CD14-positive monocyte (primary cell): ENCODE measurements around the gene SLC39A1. TPM values are rescaled to one million over a fixed set of nuclear protein-coding genes. Genes with fewer than 3 reads are reported as not detected.
A peak's percentile ranks its signal among the peaks of the same experiment; 100 is the strongest.

Source experiments
- DNase-seq, 3 donors: peaks; one replicate each; pipeline ENCODE4 v3.0.0-alpha.2; 2011 to 2022
- H2AFZ ChIP-seq: 2 replicates; pipeline ENCODE4 v1.6.0; 2012; ENCODE audit warnings: mild to moderate bottlenecking, low read depth, low read length, inconsistent platforms; ENCODE audit not compliant: insufficient read depth, poor library complexity, severe bottlenecking
- H3K27ac ChIP-seq, 2 donors: 1 replicate in 1 of 2; 2 replicates in 1 of 2; pipeline ENCODE4 v1.5.1; 2012 to 2013; ENCODE audit warnings: low read length in 2 of 2, control low read depth in 1 of 2, inconsistent platforms in 1 of 2, low read depth in 1 of 2, mild to moderate bottlenecking in 1 of 2
- H3K27me3 ChIP-seq, 2 donors: one replicate each; pipeline versions ENCODE4 v1.6.0 to v1.6.1; 2011 to 2013; ENCODE audit warnings: low read length in 2 of 2; ENCODE audit not compliant: control insufficient read depth in 2 of 2, insufficient read depth in 2 of 2
- H3K36me3 ChIP-seq, 2 donors: replicated peaks in 1 of 2; 1 replicate in 1 of 2; 2 replicates in 1 of 2; pipeline versions ENCODE4 v1.5.1 to v1.6.1; 2012 to 2013; ENCODE audit warnings: low read length in 2 of 2, control low read depth in 1 of 2, inconsistent platforms in 1 of 2, mild to moderate bottlenecking in 1 of 2; ENCODE audit not compliant: insufficient read depth in 2 of 2, control insufficient read depth in 1 of 2
- H3K4me1 ChIP-seq, 2 donors: 1 replicate in 1 of 2; 2 replicates in 1 of 2; pipeline versions ENCODE4 v1.5.1 to v1.6.1; 2012 to 2013; ENCODE audit warnings: low read length in 2 of 2, control low read depth in 1 of 2, inconsistent platforms in 1 of 2, mild to moderate bottlenecking in 1 of 2, moderate library complexity in 1 of 2; ENCODE audit not compliant: insufficient read depth in 2 of 2, control insufficient read depth in 1 of 2
- H3K4me2 ChIP-seq: replicated peaks from 2 replicates; pipeline ENCODE3; 2012; ENCODE audit warnings: low read length, moderate library complexity, mild to moderate bottlenecking; ENCODE audit not compliant: poor library complexity, severe bottlenecking; ENCODE audit errors: extremely low read depth
- H3K4me3 ChIP-seq, 3 experiments: fragments of 200-600 bp in 1 of 3; sonication (generic) in 1 of 3; replicated peaks in 1 of 3; 1 replicate in 2 of 3; 2 replicates in 1 of 3; pipeline ENCODE4 v1.5.1; 2011 to 2013; ENCODE audit warnings: low read length in 3 of 3, mild to moderate bottlenecking in 3 of 3, control low read depth in 2 of 3, low read depth in 2 of 3, inconsistent platforms in 1 of 3, moderate library complexity in 1 of 3
- H3K79me2 ChIP-seq: 2 replicates; pipeline ENCODE4 v1.6.0; 2012; ENCODE audit warnings: mild to moderate bottlenecking, control low read depth, inconsistent platforms, low read length, moderate library complexity; ENCODE audit not compliant: insufficient read depth
- H3K9ac ChIP-seq: 2 replicates; pipeline ENCODE4 v1.6.0; 2017; ENCODE audit warnings: low read length, mild to moderate bottlenecking; ENCODE audit not compliant: insufficient read depth, poor library complexity, severe bottlenecking
- H3K9me3 ChIP-seq, 2 donors: replicated peaks in 1 of 2; 1 replicate in 1 of 2; 2 replicates in 1 of 2; pipeline versions ENCODE4 v1.5.1 to v1.6.1; 2012 to 2013; ENCODE audit warnings: low read length in 2 of 2, control low read depth in 1 of 2; ENCODE audit not compliant: control insufficient read depth in 1 of 2, insufficient read depth in 1 of 2
- H4K20me1 ChIP-seq: 2 replicates; pipeline ENCODE4 v1.6.0; 2012; ENCODE audit warnings: mild to moderate bottlenecking, low read length, control low read depth, moderate library complexity; ENCODE audit not compliant: insufficient read depth
- H3K27ac Mint-ChIP-seq, 7 donors: one replicate each; pipeline ENCODE4 v1.8.0; 2020; ENCODE audit warnings: mild to moderate bottlenecking in 7 of 7, mixed read lengths in 7 of 7, moderate library complexity in 6 of 7, inconsistent platforms in 2 of 7
- H3K27me3 Mint-ChIP-seq, 3 donors: one replicate each; pipeline ENCODE4 v1.8.0; 2021 to 2022; ENCODE audit warnings: low read depth in 3 of 3, mild to moderate bottlenecking in 3 of 3, mixed read lengths in 3 of 3, moderate library complexity in 3 of 3, inconsistent platforms in 1 of 3
- H3K36me3 Mint-ChIP-seq, 2 donors: one replicate each; pipeline ENCODE4 v1.8.0; 2020; ENCODE audit warnings: mixed read lengths in 2 of 2, inconsistent platforms in 1 of 2, mild to moderate bottlenecking in 1 of 2
- H3K4me1 Mint-ChIP-seq: one replicate; pipeline ENCODE4 v1.8.0; 2020; ENCODE audit warnings: mild to moderate bottlenecking, mixed read lengths
- H3K4me3 Mint-ChIP-seq, 2 donors: one replicate each; pipeline ENCODE4 v1.8.0; 2020; ENCODE audit warnings: mild to moderate bottlenecking in 2 of 2, mixed read lengths in 2 of 2, moderate library complexity in 1 of 2
- H3K9me3 Mint-ChIP-seq, 7 donors: one replicate each; pipeline ENCODE4 v1.8.0; 2020 to 2022; ENCODE audit warnings: mixed read lengths in 7 of 7, mild to moderate bottlenecking in 6 of 7, moderate library complexity in 6 of 7, inconsistent platforms in 2 of 7
- WGBS: methylation state at CpG from one replicate; pipeline ENCODE4 v1.1.5; 2013; ENCODE audit warnings: missing lambda C conversion rate; ENCODE audit not compliant: insufficient coverage; 5-methylcytosine and 5-hydroxymethylcytosine counted together
- intact Hi-C, 2 donors: fragments of 100-400 bp; cut with micrococcal nuclease; formaldehyde crosslinking; loops; one replicate each; pipeline versions ENCODE4 v1.15.0 to v1.15.1; 2023
- polyA plus RNA-seq, 3 donors: library from polyadenylated mRNA; depleted of rRNA in 1 of 3; unstranded in 2 of 3; stranded (reverse) in 1 of 3; fragments of 300-500 nt in 2 of 3; fragments of >200 nt in 1 of 3; fragmentation: Illumina TruSeq in 2 of 3; gene quantifications; 1 replicate in 2 of 3; 2 replicates in 1 of 3; pipeline ENCODE4 v1.2.3, GENCODE V29; 2012 to 2021
- TF ChIP-seq, protein P1 (sequence below): fragments of 200-600 bp; IDR thresholded peaks from one replicate; pipeline ENCODE4 v1.8.0; 2022; ENCODE audit warnings: antibody characterized with exemption, mild to moderate bottlenecking

SLC39A1 gene
- polyA plus RNA-seq, 3 donors: 37.6 to 83.1 (median 82.1) TPM

DNA sequence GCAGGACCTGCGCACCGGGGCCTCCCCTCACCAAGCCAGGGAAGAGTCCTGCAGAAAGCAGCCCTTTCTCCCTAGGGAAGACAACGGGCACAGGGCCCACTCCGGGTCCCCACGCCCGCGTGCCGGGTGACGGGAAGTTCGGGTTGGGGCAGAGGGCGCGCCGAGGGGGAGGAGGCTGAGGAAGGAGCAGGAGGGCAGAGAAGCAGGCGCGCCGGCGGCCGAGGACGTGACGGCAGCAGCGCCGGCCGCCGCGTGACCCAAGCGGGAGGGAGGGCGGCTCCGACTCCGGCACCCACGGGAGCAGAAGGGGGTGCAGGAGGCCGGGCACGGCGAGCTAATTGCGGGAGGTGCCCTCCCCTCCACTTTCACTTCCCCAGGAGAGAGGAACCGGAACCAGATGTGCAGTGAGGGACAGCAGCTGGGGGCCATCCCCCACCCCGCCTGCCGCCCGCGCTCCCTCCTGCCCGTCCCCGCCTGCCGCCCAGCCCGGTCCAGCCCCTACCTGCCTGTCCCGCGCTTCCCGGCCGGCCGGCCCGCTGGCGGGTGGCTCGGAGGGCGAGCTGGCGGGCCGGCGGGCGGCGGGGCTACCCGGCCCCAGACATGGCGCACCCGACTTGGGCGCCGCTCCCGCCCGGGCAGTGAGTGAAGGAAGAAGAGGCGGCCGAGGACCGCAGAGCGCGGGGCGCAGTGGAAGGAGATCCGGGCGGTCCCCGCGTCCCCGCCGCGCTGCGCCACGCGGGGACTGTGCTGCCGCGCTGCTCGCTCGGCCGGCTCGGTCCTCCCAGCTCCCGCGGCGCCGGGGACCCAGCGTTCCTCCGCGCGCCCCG is 17.3 kb downstream of the SLC39A1 start:
- under 1% methylated on average over 83 of the region's 95 CpGs for WGBS
- peaks cover 18% of the 10 kb centered on the region for H4K20me1 ChIP-seq
- H3K27ac ChIP-seq: peak overlapping the region; percentile 100
- H3K9ac ChIP-seq: peak overlapping the region; percentile 94
- TF ChIP-seq, protein P1, sequence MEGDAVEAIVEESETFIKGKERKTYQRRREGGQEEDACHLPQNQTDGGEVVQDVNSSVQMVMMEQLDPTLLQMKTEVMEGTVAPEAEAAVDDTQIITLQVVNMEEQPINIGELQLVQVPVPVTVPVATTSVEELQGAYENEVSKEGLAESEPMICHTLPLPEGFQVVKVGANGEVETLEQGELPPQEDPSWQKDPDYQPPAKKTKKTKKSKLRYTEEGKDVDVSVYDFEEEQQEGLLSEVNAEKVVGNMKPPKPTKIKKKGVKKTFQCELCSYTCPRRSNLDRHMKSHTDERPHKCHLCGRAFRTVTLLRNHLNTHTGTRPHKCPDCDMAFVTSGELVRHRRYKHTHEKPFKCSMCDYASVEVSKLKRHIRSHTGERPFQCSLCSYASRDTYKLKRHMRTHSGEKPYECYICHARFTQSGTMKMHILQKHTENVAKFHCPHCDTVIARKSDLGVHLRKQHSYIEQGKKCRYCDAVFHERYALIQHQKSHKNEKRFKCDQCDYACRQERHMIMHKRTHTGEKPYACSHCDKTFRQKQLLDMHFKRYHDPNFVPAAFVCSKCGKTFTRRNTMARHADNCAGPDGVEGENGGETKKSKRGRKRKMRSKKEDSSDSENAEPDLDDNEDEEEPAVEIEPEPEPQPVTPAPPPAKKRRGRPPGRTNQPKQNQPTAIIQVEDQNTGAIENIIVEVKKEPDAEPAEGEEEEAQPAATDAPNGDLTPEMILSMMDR: no peak
- DNase-seq: peak; percentile 95 to 99 (median 99)
- peak overlapping the region; percentile 7 for H2AFZ ChIP-seq
- no peaks in the 10 kb centered on the region for H3K27me3 ChIP-seq
- peak overlapping the region; percentile 83 for H3K4me2 ChIP-seq
- peaks cover 56 to 62% of the 10 kb centered on the region in 2 donors for H3K36me3 Mint-ChIP-seq
- peaks cover 54% of the 10 kb centered on the region for H3K79me2 ChIP-seq
- H3K27ac Mint-ChIP-seq: peak overlapping the region; percentile 98 to 100 (median 100)
- H3K4me3 Mint-ChIP-seq: peak overlapping the region; percentile 83 to 93
- H3K27me3 Mint-ChIP-seq: peaks cover 0 to under 1% (median 0%) of the 10 kb centered on the region in 3 donors
- intact Hi-C loops: loop anchor here in 1 of 2 donors (2.0 kb wide), 2 partner anchors 17 to 23 kb away; partner anchors contain the start of genes GATAD2B and SLC39A1
- no peaks in the 10 kb centered on the region for H3K9me3 Mint-ChIP-seq
- peaks cover 55% of the 10 kb centered on the region for H3K4me1 Mint-ChIP-seq
- peak overlapping the region; percentile 70 to 83 (median 83) for H3K4me3 ChIP-seq
- no peaks in the 10 kb centered on the region for H3K9me3 ChIP-seq
- H3K4me1 ChIP-seq: peaks cover 54 to 61% of the 10 kb centered on the region in 2 donors
- H3K36me3 ChIP-seq: peaks cover 59 to 61% of the 10 kb centered on the region in 2 donors

DNA sequence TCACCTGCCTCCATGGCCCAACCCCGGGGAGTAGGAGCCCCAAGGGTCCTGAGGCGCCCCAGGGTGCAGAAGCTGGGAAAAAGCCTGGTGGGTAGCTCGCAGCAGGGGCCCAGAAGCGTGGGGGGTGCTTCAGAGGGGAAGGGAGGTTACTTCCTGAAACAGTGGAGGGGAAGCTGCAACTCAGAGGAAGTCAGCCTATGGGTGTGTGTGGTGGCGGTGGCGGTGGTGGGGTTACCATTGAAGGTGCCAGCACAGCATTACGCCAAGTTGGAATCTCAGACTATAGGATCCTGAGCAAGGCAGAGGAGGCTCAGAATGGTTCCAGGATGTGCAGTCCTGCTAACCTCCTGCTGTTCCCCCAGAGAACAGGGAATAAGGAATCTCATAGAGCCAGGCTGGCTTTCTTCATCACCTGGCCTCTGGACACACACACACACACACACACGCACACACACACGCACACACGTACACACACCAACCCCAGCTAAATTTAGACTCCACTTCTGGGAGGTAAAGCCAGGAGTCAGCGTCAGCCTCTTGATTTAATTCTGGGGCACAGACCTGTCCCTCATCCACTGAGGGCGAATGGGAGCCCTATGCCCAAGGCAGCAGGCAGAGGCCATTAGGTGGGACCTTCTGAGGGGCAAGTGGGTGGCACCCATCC is 18.1 kb downstream of the SLC39A1 start:
- Histone ChIP-seq H3K79me2 (peaks cover 61% of the 10 kb centered on the region), H3K4me3 (peak overlapping the region; percentile 70 to 83 (median 83)), H3K36me3 (peaks cover 59 to 61% of the 10 kb centered on the region in 2 donors), H3K9ac (peak overlapping the region; percentile 94), H4K20me1 (peaks cover 24% of the 10 kb centered on the region), H3K27ac (peak overlapping the region; percentile 100), H2AFZ (no peak overlapping the region), H3K27me3 (no peaks in the 10 kb centered on the region), H3K4me1 (peaks cover 54 to 66% of the 10 kb centered on the region in 2 donors), H3K9me3 (no peaks in the 10 kb centered on the region), H3K4me2 (peak overlapping the region; percentile 83)
- no peaks in the 10 kb centered on the region for H3K9me3 Mint-ChIP-seq
- peaks cover 59% of the 10 kb centered on the region for H3K4me1 Mint-ChIP-seq
- peak; percentile 87 to 92 (median 88) for DNase-seq
- 1% methylated on average over 8 of the region's 12 CpGs for WGBS
- TF ChIP-seq, protein P1: no peak
- H3K4me3 Mint-ChIP-seq: peak overlapping the region; percentile 83 to 93
- intact Hi-C loops: loop anchor here in 1 of 2 donors (2.0 kb wide), 1 partner anchor 22 kb away; the partner anchor contains the start of gene GATAD2B
- H3K27me3 Mint-ChIP-seq: no peaks in the 10 kb centered on the region
- peak overlapping the region; percentile 98 to 100 (median 100) for H3K27ac Mint-ChIP-seq
- peaks cover 56 to 62% of the 10 kb centered on the region in 2 donors for H3K36me3 Mint-ChIP-seq
